ENCODE results near the gene ISX.

Gene ISX

GRCh38 chr22:35114131-35114980 is 48.4 kb downstream of the ISX start:
- peak; percentile 44 for DNase-seq

GRCh38 chr22:35115515-35115914 is 49.6 kb downstream of the ISX start:
- no peak for DNase-seq

DNA sequence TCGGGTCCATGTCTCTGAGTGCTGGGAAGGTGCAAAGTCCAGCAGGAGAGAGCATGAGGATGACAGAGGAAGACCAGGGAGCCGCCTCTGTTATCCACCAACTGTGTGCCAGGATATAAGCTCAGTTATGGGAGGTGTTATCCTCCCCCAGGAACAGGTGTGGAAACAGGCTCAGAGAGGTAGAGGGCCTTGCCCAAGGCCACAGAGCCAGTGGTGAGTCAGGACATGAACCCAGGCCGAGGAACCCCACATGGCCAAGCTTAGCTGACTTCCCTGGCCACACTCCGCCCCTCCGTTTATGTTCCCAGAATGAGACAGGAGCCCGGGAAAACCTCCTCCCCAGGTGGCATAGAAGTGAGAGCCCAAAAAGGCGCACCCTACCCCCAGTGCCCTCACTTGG is 50.3 kb downstream of the ISX start:
- DNase-seq = no peak

DNA sequence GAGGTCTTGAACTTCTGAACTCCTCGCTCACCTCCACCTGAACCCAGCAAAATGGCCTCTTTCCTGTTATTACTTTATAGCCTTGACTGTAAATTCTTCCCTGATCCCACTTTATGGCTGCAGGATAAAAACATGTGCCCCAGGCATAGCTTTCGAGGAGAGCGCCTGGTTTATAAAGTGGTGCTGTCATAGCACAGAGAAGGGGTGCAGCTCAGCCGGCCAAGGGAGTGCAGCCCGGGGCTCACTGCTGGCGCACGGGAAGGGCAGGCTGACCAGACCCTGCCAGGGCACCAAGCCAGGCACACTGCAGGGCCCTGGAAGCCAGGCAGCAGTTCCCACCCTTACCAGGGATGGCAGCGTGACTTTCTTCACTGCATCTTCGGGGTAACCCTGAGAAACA is 50.9 kb downstream of the ISX start:
- no peak for DNase-seq

- no peak for DNase-seq
Observed at GRCh38 chr22:35119494-35119893, 53.5 kb downstream of the ISX start.

DNA sequence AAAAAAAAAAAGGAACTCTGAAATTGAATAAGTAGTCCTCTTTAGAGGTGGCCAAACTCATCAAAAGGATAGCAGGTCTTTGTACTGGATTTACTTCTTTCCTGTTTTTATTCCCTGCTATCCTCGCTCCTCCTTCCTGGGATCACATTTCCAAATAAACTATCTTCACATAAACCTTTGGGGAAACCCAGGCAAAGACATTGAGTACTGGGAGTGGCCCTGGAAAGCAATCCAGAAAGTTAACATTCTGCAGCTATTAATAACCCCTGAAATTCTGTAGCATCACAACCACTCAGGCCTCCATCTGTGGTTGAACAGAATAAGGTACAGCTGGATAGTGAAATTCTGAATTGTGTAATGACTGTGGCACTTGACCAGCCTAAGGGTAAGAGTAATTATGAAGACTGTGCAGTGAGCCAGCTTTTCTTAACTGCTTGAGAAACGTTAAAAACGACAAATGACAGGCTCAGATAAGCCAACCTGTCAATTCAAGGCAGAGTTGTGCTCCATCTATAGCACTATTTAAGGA is 58.8 kb downstream of the ISX start:
- DNase-seq = no peak

- no peak for DNase-seq
Observed at GRCh38 chr22:35126993-35127392, 61.0 kb downstream of the ISX start.

GRCh38 chr22:35128637-35129036 is 62.7 kb downstream of the ISX start:
- DNase-seq = no peak

GRCh38 chr22:35131525-35132000 is 65.6 kb downstream of the ISX start:
- DNase-seq = no peak

- no peak for DNase-seq
Observed at GRCh38 chr22:35132568-35132967, 66.6 kb downstream of the ISX start.

DNA sequence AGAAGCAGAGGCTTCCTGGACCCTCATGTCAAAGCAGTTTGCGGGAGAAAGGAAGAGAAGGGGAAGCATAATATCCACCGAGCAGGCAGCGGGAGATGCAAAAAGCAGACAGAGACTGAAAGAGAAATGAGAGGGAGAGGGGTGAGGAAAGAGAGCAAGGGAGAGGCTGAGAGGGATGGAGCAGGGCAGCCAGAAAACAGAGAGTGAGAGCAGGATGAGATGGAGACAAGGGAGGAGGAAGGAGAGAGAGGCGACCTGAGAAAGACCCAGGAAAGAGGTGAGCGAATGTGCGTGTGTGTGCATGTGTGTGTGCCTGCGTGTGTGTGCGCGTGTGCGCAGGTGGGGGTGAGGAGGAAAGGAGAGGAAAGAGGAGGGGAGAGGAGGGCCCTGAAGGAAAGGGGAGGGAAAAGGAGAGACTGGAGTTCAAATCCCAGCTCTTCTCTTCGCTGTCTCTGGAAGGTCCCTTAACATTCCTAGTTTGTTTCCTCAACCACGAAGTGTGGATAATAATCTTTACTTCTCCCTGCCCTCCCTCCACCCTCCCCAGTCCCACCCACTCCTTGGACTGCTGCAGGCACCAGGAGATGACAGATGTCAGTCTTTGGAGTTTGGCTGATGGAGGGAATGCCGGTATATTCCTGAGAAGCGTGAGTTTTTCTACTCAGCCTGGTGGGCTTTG is 67.9 kb downstream of the ISX start:
- DNase-seq = no peak

DNA sequence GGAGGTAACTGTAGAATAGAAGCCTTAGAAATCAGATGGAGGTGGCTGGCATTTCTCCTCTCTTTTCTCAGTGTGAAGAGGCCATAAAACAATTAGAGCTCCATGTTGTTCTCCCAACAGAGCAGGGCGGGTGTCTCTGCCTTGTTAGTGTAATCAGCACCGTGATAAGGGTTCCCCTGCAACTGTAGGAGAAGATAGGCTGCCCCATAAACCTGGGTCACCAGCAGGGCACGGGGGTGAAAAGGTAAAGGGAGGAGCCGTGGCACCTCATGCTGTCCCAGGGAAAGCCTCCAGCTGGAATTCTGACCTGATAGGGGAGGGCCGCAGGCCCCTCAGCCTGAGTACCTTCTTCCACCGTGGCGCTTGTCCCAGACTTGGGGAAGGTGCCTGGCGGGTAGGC is 68.7 kb downstream of the ISX start:
- no peak for DNase-seq

- DNase-seq = no peak
Observed at GRCh38 chr22:35135165-35135564, 69.2 kb downstream of the ISX start.

Data from right hindlimb (tissue), 1 donor.